Measurements from ENCODE around the gene CTPS2. TPM values are rescaled to one million over a fixed set of nuclear protein-coding genes. Genes with fewer than 3 reads are reported as not detected.

CTPS2 gene
- total RNA-seq, 1 donor from 2014 or later: 12.6 TPM

GRCh38 chrX:16651391-16652024 lies 61.0 kb downstream of the CTPS2 start:
- no peak for DNase-seq (ENCODE audit: low spot score in 2 of 2)
- no peak for TF ChIP-seq CTCF (IDR thresholded peaks at IDR 0.05)
- Histone ChIP-seq H3K27ac (no peak overlapping the region), H3K9me3 (no peaks in the 10 kb centered on the region), H3K36me3 (peaks cover 0 to 3% of the 10 kb centered on the region in 2 donors), H3K4me1 (no peaks in the 10 kb centered on the region), H3K27me3 (no peaks in the 10 kb centered on the region), H3K4me3 (no peak overlapping the region)
- intact Hi-C loops (cut with DNase I): loop anchor here (10.0 kb wide), 1 partner anchor 217 kb away; no protein-coding TSS in a partner anchor

- no peak for TF ChIP-seq CTCF (IDR thresholded peaks at IDR 0.05)
- Histone ChIP-seq H3K36me3 (peaks cover 0 to 3% of the 10 kb centered on the region in 2 donors), H3K9me3 (no peaks in the 10 kb centered on the region), H3K27me3 (no peaks in the 10 kb centered on the region), H3K27ac (no peak within 1 kb of the TSS), H3K4me1 (no peaks in the 10 kb centered on the region), H3K4me3 (no peak within 1 kb of the TSS)
- intact Hi-C loops (cut with DNase I): loop anchor here (10.0 kb wide), 1 partner anchor 215 kb away; no protein-coding TSS in a partner anchor
- DNase-seq (ENCODE audit: low spot score in 2 of 2): no peak
Measured at GRCh38 chrX:16649858-16650257, 62.6 kb downstream of the CTPS2 start, which contains the start of gene S100G. TSS of gene S100G (plus strand) at chrX:16650158. CDS start at chrX:16651007, 849 bp downstream.

GRCh38 chrX:16646366-16647138 lies 65.9 kb downstream of the CTPS2 start:
- Histone ChIP-seq H3K4me3 (no peak overlapping the region), H3K27ac (no peak overlapping the region), H3K36me3 (peaks cover 0 to 3% of the 10 kb centered on the region in 2 donors), H3K27me3 (no peaks in the 10 kb centered on the region), H3K9me3 (no peaks in the 10 kb centered on the region), H3K4me1 (no peaks in the 10 kb centered on the region)
- TF ChIP-seq CTCF (IDR thresholded peaks at IDR 0.05): no peak
- intact Hi-C loops (cut with DNase I): no loop called here
- DNase-seq (ENCODE audit: low spot score in 2 of 2): no peak

- TF ChIP-seq CTCF (IDR thresholded peaks at IDR 0.05): no peak
- Histone ChIP-seq H3K36me3 (peaks cover 0 to 10% of the 10 kb centered on the region in 2 donors), H3K9me3 (no peaks in the 10 kb centered on the region), H3K4me3 (no peak overlapping the region), H3K27ac (no peak overlapping the region), H3K4me1 (no peaks in the 10 kb centered on the region), H3K27me3 (no peaks in the 10 kb centered on the region)
- no peak for DNase-seq (ENCODE audit: low spot score in 2 of 2)
- intact Hi-C loops (cut with DNase I): no loop called here
Measured at GRCh38 chrX:16643176-16643575, 69.3 kb downstream of the CTPS2 start.

- intact Hi-C loops (cut with DNase I): no loop called here
- H3K9me3 ChIP-seq: no peaks in the 10 kb centered on the region
- no peak overlapping the region for H3K4me3 ChIP-seq
- no peak overlapping the region for H3K27ac ChIP-seq
- no peaks in the 10 kb centered on the region for H3K27me3 ChIP-seq
- TF ChIP-seq CTCF (IDR thresholded peaks at IDR 0.05): no peak
- H3K4me1 ChIP-seq: no peaks in the 10 kb centered on the region
- no peak for DNase-seq (ENCODE audit: low spot score in 2 of 2)
- H3K36me3 ChIP-seq: peaks cover 0 to 7% of the 10 kb centered on the region in 2 donors
Measured at GRCh38 chrX:16640823-16641222, 71.6 kb downstream of the CTPS2 start.

Measured in ascending aorta (tissue), 2 donors.